Ovary (tissue), 3 donors: ENCODE data around the gene RTCA.

Experiments used
- POLR2A ChIP-seq: fragments of 450-650 bp; IDR thresholded peaks from one replicate; pipeline ENCODE4 v1.6.1; 2017; ENCODE audit warnings: antibody characterized with exemption, mild to moderate bottlenecking, moderate library complexity
- TF ChIP-seq, protein P1 (sequence below), 3 donors: fragments of 450-650 bp in 2 of 3; fragments of 200-600 bp in 1 of 3; IDR thresholded peaks; one replicate each; pipeline versions ENCODE4 v1.5.1 to v1.8.0; 2016 to 2022; ENCODE audit warnings: antibody characterized with exemption in 3 of 3, mild to moderate bottlenecking in 1 of 3
- donor health status: DM: no; HTN: no; CAD: no.

DNA sequence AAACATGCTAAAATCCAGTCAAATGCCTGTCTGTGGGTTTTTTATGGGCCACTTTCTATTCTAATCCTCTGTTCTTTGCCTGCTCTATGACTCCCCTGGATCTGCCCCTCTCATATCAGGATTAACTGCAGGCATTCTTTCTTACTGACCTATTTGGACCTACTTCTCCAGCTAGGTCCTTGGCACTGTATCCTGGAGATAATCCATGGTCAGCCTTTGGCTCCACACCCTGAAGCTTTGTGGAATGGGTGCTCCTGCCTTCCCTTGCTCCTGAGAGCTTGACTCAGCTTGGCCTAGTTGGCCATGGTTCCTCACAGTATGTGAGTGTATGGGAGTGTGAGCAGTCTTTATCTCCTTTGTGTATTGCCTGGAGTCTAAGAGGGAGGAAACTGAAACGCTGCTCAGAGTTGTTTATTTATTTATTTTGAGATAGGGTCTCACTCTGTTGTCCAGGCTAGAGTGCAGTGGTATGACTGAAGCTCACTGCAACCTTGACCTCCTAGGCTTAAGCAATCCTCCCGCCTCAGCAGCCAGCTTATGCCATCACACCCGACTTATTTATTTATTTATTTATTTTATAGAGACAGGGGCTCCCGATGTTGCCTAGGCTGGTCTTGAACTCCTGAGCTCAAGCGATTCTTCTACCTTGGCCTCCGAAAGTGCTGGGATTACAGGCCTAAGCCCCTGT lies 57.5 kb downstream of the RTCA start:
- TF ChIP-seq POLR2A, result no peak
- TF ChIP-seq, protein P1, sequence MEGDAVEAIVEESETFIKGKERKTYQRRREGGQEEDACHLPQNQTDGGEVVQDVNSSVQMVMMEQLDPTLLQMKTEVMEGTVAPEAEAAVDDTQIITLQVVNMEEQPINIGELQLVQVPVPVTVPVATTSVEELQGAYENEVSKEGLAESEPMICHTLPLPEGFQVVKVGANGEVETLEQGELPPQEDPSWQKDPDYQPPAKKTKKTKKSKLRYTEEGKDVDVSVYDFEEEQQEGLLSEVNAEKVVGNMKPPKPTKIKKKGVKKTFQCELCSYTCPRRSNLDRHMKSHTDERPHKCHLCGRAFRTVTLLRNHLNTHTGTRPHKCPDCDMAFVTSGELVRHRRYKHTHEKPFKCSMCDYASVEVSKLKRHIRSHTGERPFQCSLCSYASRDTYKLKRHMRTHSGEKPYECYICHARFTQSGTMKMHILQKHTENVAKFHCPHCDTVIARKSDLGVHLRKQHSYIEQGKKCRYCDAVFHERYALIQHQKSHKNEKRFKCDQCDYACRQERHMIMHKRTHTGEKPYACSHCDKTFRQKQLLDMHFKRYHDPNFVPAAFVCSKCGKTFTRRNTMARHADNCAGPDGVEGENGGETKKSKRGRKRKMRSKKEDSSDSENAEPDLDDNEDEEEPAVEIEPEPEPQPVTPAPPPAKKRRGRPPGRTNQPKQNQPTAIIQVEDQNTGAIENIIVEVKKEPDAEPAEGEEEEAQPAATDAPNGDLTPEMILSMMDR (IDR thresholded peaks at IDR 0.05), result no peak
